NCI-H526 (cell line): ENCODE measurements around the gene PTPRC.

Source experiments
- DNase-seq, 2 experiments: peaks; one replicate each; lab custom pipeline; 2025; lab: John Stamatoyannopoulos, UW

Gene PTPRC

DNA sequence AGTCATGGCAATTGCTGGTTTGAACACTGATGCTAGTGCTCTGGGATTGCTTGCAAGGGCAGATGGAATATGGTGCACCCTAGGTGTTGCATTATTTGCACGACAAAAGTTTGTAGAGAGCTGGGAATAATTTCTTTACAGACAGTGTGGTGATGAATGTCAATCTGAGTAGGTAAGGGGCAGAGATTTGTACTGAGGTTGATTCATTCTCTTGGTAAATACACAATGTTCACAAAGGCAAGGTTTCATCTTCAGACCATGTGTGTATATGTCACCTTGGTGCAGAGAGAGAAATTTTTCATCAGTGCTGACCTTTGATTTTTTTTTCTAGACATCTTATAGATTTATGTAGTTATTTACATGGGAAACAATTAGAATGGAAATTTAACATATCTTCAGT lies 5.0 kb downstream of the PTPRC start:
- DNase-seq, result no peak

DNA sequence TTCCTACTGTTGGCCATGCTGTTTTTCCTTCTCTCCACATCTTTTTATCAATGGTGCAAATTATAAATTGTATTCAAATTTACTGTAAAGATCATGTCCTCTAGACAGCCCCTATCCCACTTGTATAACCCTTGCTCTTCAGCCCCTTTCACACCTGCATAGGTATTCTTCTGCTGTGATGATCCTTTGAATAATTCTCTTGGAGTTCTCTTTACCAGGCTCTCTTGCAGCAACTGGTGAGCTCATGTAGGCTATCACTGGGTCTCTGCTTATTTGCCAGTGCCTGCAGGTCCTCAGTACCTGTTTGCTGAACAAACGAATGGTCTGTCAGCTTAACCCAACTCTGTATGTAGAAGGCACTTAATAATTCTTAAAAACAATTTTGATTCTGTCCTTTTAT lies 8.2 kb downstream of the PTPRC start:
- no peak for DNase-seq

- no peak for DNase-seq
Measured at GRCh38 chr1:198648592-198648991, 9.8 kb downstream of the PTPRC start.

DNA sequence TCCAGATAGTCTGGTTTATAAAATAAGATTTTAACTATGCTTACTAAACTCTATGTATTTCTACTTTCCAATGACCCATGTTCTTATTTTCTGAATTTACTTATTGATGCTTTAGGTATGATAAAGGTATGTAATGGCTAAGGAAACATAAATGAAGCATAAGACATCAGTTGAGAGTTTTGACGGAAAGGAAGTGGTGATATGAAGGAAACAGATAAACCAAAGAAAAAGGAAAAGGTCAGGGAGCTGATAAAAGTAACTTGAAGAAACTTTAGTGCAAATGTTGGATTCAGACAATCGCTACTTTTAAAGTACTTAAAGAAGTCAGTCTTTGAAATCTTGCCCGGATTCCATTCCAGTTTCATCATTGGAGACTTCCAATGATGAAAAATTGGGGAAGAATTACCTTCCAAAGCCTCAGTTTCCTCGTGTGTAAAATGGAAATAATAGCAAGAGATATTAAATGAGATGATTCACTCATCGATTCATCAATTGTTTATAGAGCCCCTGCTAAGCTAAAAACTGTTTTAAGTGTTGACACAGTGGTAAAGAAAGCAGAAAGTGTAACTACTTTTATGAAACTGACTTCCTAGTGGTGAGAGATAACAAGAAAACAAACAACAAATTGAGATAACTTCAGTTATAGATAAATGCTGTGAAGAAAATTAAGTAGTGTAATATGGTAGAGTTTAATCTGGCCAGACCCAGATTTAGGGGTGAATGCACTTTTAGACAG lies 10.6 kb downstream of the PTPRC start:
- DNase-seq, result no peak

DNA sequence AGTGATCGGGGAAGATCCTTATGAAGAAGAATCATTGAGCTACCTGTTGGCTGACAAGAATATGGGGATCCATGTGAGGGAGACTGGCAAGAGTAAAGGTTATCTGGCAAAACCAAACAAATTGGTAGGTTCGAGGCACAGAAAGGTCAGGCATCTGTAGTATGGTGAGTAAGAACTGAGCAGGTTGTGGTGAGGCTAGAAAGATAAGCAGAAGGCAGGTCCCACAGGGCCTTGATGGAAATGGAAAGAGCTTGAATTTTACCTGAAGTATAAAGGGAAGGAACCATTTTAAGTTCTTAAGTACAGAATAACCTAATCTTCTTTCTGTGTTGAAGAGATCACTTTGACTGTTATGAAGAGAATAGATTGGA lies 11.1 kb downstream of the PTPRC start:
- DNase-seq, result no peak

GRCh38 chr1:198650506-198650905 lies 11.7 kb downstream of the PTPRC start:
- DNase-seq, result no peak

DNA sequence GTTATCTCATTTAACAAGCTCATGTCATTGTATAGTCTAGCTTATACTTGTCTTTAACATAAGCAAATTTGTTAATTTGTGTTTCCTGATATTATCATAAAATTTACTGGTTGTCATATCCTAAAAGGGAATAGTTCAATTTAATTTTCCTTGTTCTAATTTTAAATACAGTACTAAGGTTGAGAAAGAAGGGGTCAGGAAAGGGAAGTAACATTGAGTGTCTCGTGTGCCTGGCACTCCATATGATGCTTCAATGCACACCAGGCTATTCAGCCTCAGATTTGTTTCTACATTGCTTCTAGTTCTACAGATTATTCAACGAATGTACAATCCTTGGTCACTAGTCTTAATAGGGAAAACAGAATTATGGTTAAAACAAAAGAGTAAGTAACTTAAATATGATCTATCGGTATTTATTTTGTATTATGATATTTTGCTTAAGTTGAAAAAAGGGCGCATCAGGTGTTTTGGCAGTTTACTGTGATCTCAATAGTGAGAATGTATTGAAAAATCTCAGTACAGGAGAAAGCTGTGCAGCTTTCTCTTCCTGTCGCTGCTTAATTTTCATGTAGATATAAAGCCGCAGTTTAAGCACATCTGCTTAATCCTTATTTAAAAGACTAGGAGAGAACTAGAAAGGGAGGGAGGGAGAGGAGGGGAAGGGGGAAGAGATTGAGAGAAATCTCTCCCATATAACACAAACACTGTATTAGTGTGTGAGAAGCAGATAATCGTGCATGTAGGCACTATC lies 13.0 kb downstream of the PTPRC start:
- no peak for DNase-seq

GRCh38 chr1:198653808-198654413 lies 15.1 kb downstream of the PTPRC start:
- no peak for DNase-seq

- no peak for DNase-seq
Measured at GRCh38 chr1:198655459-198656121, 16.8 kb downstream of the PTPRC start.

- DNase-seq, result no peak
Measured at GRCh38 chr1:198656500-198656932, 17.7 kb downstream of the PTPRC start.

DNA sequence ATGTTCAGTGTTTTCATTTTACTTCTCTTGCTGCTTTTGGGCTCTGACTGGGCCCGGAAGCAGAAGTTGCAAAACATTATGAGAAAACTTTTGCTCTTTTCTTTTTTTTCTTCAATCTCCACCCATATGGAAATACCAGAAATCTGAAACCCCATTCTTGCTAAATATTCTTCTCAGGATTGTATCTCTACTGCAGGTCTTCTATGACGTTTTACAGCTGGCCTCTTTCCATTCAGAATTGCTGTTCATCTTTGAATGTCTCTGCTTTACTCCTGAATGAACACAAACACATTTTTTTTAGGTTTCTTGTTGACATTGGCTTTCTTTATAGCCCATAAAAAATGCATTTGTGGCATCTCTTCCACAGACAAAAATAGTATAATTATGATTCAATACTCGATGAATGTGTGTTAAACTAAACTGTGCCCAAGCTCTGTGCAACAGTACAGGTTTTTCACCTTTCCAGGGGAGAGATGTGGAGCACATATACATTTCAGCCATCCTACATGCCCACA lies 18.8 kb downstream of the PTPRC start:
- DNase-seq, result no peak

DNA sequence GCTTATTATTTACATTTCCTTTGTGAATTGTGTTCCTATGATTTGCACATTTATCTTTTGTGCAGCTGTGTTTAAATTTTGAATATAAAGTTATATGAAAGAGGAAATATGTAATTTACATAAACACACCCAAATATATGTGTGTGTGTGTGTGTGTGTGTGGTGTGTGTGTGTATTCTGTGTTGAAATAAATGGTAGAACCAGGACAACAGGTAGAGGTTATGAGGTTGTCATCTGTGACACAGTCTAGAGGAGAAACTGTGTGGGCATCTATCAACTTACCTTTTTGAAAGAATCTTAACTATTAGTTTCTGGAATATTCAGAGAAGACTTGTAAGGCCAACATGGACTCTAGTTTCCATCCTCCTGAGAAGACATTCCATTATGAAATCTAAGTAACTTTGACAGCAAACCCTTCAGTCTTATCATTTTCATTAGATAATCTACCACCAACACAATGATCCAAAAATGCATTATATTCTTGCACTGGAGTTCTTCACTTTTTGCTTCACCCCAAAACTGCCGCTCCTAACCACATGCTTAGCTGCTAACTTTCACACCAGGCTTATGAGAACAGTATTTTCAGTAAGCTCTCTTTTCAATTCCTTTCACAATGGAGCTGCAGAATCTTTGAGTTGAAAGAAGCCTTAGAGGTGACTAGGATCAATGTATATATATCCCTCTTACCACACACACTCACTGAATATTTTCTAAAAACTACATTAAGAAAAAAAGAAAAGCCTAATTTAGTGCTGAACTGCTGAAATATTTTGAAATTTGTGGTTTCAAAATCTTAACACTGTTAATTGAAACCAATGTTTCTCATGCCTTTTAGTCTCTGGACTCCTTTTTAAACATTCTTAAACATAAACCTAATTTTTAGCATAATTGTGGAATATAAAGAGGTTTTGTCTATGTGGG lies 21.8 kb downstream of the PTPRC start:
- DNase-seq, result no peak

DNA sequence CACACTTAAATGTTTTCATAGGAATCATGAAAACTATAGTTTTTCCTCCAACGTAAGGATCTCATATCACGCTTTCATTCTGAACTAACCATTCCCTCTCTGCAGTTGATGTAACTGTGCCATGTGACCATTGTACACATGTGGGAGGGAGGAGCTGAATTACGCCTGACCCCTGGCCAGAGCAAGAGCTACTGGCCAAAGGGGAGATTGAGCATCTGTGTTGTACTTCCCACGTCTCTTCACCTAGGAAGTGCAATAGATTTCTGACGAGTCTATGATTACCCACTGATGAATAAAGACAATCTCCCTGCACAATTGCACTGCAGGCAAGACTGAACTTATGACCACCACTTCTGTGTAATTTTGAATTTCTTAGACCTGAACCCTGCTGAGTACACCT lies 24.0 kb downstream of the PTPRC start:
- no peak for DNase-seq

DNA sequence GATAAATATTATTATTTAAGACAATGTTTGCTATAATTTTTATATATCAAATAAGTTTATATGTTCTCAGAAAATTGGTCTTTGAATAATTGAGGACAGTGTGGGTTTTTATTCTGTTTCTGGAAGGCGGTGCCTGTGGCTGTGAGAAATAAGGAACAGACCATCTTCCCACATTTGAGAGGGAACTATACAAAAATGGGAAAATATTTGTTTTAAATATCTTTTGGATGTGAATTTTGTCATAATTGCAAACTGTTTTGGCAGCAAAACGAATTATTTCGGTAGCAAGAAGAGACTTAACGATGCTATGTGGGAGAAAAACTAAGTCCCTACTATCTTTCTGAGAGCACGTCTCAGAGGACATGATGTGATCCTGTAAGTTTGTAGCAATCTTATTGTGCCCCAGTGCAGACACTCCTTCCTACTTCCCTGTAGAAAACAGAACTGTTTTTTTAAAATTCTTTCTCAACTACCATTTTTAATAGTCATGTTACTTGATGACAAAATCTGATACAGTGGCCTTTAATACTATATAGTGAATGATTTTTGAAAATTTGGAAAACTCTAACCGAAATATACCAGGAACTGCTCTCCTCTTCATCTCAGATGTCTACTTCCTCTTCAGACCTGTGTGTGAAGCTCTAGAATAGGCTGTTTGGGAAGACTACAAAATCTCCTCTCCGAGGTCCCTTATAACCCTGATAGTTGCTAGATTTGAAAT lies 25.4 kb downstream of the PTPRC start:
- no peak for DNase-seq

- no peak for DNase-seq
Measured at GRCh38 chr1:198667186-198667585, 28.3 kb downstream of the PTPRC start.

DNA sequence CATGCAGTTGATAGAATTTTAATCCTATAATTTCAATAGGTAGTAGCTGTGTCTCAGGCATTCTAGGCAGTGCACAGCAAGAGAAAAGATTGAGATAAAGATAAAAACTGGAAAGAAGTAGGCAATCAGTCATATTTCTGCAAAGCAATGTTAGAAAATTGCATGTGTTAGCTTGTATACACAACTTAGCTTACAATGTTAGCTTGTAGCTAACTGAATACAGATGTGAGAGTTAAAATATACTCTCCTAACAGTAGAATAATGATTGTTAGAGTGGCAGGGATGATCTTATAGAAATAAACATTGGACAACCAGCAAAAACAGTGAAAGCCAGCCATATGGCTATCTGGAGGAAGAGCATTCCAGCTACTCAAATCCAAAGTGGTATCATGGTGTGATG lies 29.0 kb downstream of the PTPRC start:
- DNase-seq, result no peak

GRCh38 chr1:198669023-198669698 lies 30.3 kb downstream of the PTPRC start:
- DNase-seq, result no peak

- DNase-seq, result no peak
Measured at GRCh38 chr1:198669771-198670170, 30.9 kb downstream of the PTPRC start.

GRCh38 chr1:198671136-198671535 lies 32.3 kb downstream of the PTPRC start:
- DNase-seq, result no peak

DNA sequence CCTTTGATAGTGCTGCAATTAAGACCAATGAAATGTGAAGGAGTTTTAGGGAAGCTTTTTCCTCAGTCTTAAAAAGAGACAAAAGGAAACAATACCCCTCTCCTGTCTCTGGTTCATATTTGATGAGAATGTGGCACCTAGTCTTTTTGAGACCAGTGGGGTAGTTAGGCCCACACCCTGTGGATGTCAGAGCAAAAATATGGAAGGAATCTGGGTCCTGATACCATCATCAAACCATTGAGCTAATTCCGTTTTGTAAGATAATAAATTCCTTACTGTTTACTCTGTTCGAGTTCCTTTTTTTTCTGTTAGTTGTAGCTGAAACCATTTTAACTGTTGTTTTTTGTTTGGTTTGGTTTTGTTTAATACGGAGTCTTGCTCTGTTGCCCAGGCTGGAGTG lies 33.3 kb downstream of the PTPRC start:
- no peak for DNase-seq
